GM20000 (cell line): ENCODE results near the gene SGSM2.
"Not testable (repeated sequence)": the region's sequence is repeated elsewhere in the genome, so short reads cannot be mapped to it uniquely, and the experiment has no call there.

Experiments
- DNase-seq: peaks from one replicate; pipeline ENCODE4 v3.0.0; 2012; ENCODE audit warnings: low spot score
- TF ChIP-seq, protein P1 (sequence below): IDR thresholded peaks from 2 replicates; pipeline ENCODE4 v1.5.1; 2012; ENCODE audit warnings: mild to moderate bottlenecking, control low read depth; ENCODE audit errors: extremely low read depth, missing control alignments

SGSM2 gene

DNA sequence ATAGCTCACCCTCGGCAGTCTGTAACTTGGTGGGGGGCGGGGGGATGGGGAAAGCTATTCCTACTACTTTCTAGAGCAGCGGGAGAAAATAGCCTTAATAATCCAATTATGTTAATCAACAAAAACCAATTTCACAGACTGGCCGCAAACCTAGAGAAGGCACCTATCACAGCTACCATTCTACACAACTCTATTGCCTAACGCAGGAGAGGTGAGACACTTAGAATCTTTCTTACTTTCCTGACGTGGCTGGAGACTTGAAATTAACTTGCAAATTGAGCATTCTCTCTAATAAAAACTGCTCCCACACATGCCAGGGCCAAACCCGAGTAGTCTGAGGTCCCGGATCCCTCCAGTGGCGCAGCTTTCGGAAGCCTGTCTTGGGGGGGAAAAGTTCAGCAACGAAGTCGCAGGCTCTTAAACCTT, 34.5 kb upstream of the SGSM2 start:
- peak; percentile 32 for DNase-seq
- TF ChIP-seq, protein P1, sequence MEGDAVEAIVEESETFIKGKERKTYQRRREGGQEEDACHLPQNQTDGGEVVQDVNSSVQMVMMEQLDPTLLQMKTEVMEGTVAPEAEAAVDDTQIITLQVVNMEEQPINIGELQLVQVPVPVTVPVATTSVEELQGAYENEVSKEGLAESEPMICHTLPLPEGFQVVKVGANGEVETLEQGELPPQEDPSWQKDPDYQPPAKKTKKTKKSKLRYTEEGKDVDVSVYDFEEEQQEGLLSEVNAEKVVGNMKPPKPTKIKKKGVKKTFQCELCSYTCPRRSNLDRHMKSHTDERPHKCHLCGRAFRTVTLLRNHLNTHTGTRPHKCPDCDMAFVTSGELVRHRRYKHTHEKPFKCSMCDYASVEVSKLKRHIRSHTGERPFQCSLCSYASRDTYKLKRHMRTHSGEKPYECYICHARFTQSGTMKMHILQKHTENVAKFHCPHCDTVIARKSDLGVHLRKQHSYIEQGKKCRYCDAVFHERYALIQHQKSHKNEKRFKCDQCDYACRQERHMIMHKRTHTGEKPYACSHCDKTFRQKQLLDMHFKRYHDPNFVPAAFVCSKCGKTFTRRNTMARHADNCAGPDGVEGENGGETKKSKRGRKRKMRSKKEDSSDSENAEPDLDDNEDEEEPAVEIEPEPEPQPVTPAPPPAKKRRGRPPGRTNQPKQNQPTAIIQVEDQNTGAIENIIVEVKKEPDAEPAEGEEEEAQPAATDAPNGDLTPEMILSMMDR, result no peak

DNA sequence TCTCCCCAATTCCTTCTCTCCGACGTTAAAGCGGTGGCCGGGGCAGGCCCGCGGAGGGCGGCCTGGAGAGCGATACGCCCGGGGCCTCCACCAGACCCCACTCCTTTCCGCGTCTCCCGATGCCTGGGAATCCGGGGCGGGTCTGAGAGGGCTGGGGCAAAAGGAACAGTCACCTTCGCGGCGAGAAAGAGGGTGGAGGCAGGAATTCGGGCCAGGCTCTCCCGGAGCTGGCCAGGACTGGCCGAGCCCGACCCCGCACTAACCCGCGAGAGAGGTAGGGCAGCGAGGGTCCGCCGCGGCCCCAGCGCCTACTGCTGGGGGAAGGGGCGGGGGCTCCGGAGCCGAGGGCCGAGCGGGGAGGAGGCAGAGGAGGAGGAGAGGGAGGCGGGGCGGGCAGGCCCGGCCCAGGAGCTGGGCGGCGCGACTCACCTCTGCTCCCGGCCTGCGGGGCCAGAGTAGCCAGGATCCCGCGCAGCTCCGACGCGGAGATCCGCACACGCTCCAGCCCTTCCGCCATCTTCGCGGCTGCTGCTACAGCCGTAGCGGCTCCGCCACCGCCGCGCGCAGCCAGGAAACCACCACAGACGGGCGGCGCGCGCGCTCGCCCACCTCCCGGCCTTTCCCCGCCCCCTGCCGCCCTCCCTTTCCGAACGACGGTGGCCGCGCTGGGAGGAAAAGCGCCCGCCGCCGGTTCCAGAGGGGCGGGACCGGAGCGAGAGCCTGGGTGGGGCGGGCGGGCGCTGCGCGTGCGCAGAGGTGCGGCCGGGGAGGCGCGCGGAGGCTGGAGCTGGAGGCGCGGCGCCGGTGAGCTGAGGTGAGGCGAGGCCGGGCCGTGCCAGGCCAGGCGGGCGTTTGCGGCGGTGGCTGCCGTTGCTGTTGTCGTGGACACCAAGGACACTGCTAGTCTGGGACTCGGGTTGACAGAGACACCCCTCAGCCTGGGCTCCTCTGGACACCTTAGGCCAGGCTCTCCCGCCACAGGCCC, 33.8 kb upstream of the SGSM2 start, which contains the start of the genes SMG6 and SRR:
TSS of gene SMG6 (minus strand) at position 582 of the 985 bp plus-strand sequence. CDS start at position 517, 65 bp downstream.
TSS of gene SRR (plus strand) at position 747 of the 985 bp plus-strand sequence. CDS start 11,611 bp downstream, outside the sequence.
- DNase-seq, result peak; percentile 100

DNA sequence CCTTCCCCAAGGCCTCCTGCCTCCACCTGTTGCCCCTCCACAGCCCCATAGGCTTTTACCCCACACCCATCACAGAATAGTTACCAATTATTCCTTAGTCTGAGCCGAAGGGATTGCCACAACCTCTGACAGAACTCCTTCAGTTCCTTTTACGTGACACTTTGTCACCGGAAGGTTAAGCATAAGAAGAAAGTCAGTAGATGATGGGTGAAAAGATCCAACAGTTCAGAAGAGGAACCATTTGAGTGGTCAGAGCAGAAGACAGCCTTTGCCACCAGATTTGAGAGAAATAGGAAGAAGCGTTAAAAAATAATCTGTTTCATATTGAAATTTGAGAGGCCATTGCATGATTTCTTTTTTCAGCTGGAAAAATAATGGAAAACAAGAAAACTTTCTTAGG, 32.4 kb upstream of the SGSM2 start:
- TF ChIP-seq, protein P1, result no peak
- DNase-seq, result no peak

More for the DNA sequence above, 33.8 kb upstream of the SGSM2 start, which contains the start of the genes SMG6 and SRR:
- TF ChIP-seq, protein P1, result no peak

DNA sequence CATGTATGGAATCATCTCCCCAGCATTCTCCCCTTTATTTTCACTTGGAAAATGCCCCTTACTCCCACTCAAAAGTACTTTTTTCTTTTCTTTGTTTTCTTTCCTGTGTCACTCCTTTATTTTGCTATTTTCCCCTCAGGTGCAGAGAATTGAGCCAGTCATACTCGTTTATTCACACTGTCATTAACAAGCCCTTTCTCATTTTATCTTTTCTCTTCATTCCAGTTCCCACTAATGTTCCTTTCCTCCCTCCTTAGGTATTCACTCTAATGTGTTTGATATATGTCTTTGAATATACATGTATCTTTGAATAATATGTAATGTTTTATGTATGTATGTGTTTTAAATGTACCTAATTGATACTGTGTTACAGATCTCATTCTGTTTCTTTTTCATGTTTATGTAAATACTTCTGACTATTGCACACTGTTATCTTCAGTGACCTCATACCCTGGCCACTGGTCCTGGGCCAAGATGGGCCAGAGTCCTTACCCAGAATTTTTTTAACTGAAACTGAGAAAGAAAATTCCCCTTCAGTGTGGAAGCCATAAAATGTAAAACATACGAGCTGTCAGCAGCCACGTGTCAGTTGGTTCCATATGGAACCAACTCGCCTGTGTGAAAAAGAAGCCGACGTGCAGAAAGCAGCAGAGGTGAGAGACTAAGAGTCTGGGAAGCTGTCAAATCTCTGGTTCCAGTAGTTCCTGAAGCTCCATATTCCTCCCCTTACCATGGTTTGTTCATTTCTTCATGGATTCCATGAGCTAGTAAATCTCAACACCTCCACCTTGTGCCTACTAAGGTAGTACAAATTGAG, 27.8 kb upstream of the SGSM2 start:
- TF ChIP-seq, protein P1, result no peak
- no peak for DNase-seq

DNA sequence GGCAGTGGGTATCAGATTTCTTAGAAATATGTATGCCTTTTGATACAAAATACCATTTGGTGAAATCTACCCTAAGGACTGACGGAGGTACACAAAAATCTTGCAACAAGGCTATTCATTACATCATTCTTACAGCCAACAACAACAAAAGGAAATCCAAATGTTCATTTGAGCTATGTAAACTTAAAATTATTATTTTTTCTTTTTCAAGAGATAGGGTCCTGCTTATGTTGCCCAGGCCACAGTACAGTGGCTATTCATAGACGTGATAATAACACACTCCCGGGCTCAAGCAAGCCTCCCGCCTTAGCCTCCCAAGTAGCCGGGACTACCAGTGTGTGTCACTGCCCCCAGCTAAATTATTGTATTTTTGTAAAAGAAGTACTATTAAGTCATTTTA, 24.6 kb upstream of the SGSM2 start:
- TF ChIP-seq, protein P1, result no peak
- DNase-seq, result no peak

DNA sequence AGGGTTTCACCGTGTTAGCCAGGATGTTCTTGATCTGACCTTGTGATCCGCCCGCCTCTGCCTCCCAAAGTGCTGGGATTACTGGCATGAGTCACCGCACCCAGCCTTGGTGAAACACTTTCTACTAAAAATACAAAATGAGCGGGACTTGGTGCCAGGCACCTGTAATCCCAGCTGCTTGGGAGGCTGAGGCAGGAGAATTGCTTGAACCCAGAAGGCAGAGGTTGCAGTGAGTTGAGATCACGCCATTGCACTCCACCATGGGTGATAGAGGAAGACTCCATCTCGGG, 20.4 kb upstream of the SGSM2 start:
- not testable (repeated sequence) for DNase-seq

DNA sequence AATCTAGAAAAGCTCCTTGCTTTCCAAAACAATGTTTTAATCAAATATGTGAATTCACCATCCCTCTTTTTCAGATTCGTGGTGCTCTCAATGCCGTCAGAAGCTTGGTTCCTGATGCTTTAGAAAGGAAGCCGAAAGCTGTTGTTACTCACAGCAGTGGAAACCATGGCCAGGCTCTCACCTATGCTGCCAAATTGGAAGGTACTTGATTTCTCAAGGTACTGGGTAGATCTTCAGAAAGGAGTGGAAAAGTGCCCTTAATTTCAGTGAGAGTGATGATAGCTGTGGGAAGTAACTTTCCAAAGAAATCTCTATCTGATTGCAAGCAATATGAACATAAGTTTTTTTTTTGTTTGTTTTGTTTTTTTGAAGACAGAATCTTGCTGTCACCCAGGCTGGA, 19.5 kb upstream of the SGSM2 start:
- TF ChIP-seq, protein P1, result no peak

More for the DNA sequence above, 19.5 kb upstream of the SGSM2 start:
- DNase-seq, result no peak
